Measurements from ENCODE around the gene CCR6. TPM values are rescaled to one million over a fixed set of nuclear protein-coding genes. Genes with fewer than 3 reads are reported as not detected.
"Not testable (repeated sequence)": the region's sequence is repeated elsewhere in the genome, so short reads cannot be mapped to it uniquely, and the experiment has no call there.

Gene CCR6
- polyA plus RNA-seq (2012; ENCODE audit: low read depth, missing spikeins): 2.6 TPM

DNA sequence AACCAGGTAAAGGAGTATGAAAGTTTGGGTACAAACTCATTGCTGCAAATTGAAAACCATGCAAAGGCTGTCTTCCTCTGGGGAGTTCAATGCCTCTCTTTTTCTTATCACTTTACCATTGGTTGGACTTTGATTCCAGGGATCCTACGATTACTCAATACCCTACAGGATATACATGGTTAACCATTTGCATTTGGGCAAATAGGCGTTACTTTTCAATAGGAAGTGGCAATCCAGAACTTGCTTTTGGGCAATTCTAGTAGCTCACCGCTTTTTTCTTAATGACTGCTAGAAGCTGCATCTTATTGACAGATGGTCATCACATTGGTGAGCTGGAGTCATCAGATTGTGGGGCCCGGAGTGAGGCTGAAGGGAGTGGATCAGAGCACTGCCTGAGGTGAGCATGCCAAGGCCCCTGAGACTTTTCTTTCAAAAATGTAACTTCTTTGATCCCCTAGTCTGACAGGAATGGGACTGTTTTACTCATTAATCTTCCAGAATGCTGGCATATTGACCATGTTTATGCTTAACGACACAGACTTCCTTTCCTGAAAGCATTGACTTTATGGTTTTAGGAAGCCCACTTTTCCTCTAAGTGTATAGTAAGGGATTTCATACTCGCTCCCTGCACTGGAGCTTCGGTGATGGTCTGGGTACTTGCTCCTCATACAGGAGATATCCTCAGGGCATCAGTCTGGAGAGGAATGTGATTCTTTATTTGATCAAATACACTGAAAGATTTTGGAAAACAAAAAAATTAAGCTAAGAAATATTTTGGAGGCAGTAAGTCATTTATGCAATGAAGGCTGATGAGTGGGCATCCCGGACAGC, at the start of gene CCR6:
Gene CCR6, plus strand, starts transcription at position 270 of the 831 bp plus-strand sequence. CDS start 13,039 bp downstream, outside the sequence.
- TF ChIP-seq POU2F2 (IDR thresholded peaks at IDR 0.05; ENCODE audit: low read depth, low read length) (no peak), POLR2AphosphoS5 (IDR thresholded peaks at IDR 0.05; ENCODE audit: low read depth, low read length) (no peak), TAF1 (IDR thresholded peaks at IDR 0.05; ENCODE audit: low read depth, low read length) (no peak), SPI1 (IDR thresholded peaks at IDR 0.05; ENCODE audit: low read depth, low read length) (no peak), PAX5 (IDR thresholded peaks at IDR 0.05; ENCODE audit: insufficient read depth, low read length, severe bottlenecking) (no peak), POLR2A (IDR thresholded peaks at IDR 0.05; ENCODE audit: low read depth, low read length) (no peak)
- DNase-seq (ENCODE audit: insufficient read length, low spot score) (no peak), FAIRE-seq (peak; percentile 20)

DNA sequence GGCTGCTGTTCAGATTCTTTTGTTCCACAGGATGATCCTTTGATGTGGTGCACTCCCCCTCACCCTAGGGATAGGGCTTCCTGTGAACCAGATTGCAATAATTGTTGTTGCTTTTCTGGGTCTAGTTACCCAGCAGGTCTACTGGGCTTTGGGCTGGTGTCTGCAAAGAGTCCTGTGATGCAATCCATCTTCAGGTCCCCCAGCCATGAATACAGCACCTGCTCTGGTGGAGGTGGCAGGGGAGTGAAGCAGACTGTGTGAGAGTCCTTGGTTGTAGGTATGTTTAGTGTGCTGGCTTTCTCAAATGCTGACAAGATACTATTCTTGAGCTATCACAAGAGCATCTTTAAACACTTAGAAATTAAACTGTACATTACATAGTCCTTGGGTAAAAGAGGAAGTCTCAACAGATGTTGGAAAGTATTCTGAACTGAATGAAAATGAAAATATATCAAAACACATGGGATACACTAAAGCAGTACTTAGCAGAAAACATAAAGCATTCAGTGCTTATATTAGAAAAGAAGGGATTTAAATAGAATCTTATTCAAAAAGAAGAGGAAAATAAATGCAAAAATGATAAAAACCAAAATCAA, 49.1 kb upstream of the CCR6 start:
- FAIRE-seq: peak; percentile 20
- TF ChIP-seq TAF1 (IDR thresholded peaks at IDR 0.05; ENCODE audit: low read depth, low read length) (no peak), POU2F2 (IDR thresholded peaks at IDR 0.05; ENCODE audit: low read depth, low read length) (no peak), POLR2A (IDR thresholded peaks at IDR 0.05; ENCODE audit: low read depth, low read length) (no peak), SPI1 (IDR thresholded peaks at IDR 0.05; ENCODE audit: low read depth, low read length) (peak; percentile 52)
- DNase-seq (ENCODE audit: insufficient read length, low spot score): no peak

DNA sequence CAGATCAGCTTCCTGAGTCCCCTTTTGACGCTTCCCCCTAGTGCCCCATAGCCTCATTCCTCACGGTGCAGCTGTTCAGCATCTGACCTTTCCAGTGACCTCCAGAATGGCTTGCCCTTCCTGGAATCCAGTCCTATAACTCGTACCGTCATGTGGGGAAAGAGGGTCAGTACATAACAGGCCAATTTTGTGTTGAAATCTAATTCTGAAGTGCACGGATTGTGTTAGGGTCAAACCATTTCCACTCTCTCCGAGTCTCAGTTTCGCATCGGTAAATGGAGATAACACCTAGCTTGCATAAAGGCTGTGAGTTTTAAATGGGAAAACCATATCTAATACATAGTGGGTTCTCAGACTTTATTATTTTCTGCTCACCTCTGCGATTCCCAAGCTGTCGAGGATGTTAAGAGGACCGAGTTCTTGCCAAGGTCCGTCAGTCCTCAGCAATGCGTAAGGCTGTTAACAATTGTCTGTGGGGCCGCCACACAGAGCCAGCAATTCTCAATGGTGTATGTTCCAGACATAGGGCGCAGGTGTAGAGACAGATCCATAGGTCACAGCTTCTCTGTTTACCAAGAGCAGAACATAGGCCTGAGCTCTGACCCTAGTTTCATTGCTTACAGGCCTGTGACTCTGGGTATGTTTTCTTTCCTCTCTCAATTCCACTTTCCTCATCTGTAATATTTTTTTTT, 45.5 kb upstream of the CCR6 start:
- DNase-seq (ENCODE audit: insufficient read length, low spot score) (no peak), FAIRE-seq (peak; percentile 75)
- TF ChIP-seq PAX5 (IDR thresholded peaks at IDR 0.05; ENCODE audit: insufficient read depth, low read length, severe bottlenecking) (no peak), SPI1 (IDR thresholded peaks at IDR 0.05; ENCODE audit: low read depth, low read length) (no peak), POU2F2 (IDR thresholded peaks at IDR 0.05; ENCODE audit: low read depth, low read length) (no peak), TAF1 (IDR thresholded peaks at IDR 0.05; ENCODE audit: low read depth, low read length) (no peak), POLR2A (IDR thresholded peaks at IDR 0.05; ENCODE audit: low read depth, low read length) (no peak), POLR2AphosphoS5 (IDR thresholded peaks at IDR 0.05; ENCODE audit: low read depth, low read length) (no peak)

DNA sequence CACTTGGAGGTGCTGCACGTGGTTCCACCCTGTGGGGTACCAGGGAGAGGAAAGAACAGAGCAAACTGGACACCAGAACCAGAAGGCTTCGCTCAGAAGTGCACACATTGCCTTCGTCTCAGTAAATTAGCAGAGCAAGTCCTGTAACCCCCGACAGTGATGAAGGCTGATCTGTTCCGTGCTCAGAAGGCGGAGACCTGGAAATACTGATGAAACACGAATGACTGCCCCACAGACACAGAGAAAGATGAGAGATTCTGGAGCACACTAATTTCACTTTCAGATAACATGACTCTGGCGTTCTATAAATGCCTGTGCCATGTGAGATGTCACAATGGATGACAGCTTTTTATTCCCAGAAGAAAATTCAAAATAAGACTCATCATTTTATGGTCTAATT, 44.2 kb upstream of the CCR6 start:
- FAIRE-seq (peak; percentile 85), DNase-seq (ENCODE audit: insufficient read length, low spot score) (no peak)
- TF ChIP-seq PAX5 (IDR thresholded peaks at IDR 0.05; ENCODE audit: insufficient read depth, low read length, severe bottlenecking): no peak
- no peak for TF ChIP-seq POU2F2 (IDR thresholded peaks at IDR 0.05; ENCODE audit: low read depth, low read length)

DNA sequence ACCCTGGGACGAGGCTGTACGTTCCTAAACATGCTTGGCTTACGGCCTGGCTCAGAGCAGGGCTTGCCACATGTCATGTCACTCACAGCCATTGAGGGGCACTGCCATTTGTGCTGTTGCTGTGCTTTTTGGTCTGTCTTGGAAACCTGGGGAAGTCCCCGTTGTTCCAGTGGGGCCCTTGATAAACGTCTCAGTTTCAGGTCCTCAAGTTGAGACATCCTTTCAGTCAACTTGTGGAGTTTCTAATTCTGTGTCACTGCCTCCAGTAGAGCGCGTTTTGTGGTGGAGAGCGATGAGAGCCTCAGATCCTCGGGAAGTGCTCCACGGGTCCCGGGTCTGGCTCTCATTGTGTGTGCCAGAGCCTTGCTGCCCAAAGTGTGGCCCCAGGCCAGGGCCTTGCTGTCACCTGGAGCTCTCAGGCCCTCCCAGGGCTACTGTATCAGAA, 43.0 kb upstream of the CCR6 start:
- DNase-seq (ENCODE audit: insufficient read length, low spot score): no peak

DNA sequence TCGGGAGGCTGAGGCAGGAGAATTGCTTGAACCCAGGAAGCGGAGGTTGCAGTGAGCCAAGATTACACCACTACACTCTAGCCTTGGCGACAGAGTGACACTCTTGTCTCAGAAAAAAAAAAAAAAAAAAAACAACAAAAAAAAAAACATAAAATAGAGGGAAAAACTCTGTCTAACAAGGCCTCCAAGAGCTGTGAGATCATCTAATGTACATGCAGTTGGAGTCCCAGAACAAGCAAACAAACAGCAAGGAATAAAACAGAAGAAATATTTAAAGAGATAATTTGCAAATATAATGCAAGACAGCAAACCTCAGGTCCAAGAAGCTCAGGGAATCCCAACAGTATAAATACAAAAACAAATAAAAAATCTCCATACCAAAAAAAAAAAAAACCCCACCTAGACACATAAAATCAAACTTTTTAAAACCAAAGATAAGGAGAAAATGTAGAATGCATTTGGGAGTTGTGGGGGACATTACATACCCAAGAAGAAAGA, 35.0 kb upstream of the CCR6 start:
- TF ChIP-seq PAX5 (IDR thresholded peaks at IDR 0.05; ENCODE audit: insufficient read depth, low read length, severe bottlenecking) (no peak), POLR2A (IDR thresholded peaks at IDR 0.05; ENCODE audit: low read depth, low read length) (no peak), TAF1 (IDR thresholded peaks at IDR 0.05; ENCODE audit: low read depth, low read length) (no peak), SPI1 (IDR thresholded peaks at IDR 0.05; ENCODE audit: low read depth, low read length) (no peak), POU2F2 (IDR thresholded peaks at IDR 0.05; ENCODE audit: low read depth, low read length) (no peak)
- no peak for FAIRE-seq
- DNase-seq (ENCODE audit: insufficient read length, low spot score): no peak

More for the DNA sequence above, 43.0 kb upstream of the CCR6 start:
- TF ChIP-seq POU2F2 (IDR thresholded peaks at IDR 0.05; ENCODE audit: low read depth, low read length): peak; percentile 57; the same call in 1 of the 2 replicates
- peak; percentile 50 for TF ChIP-seq PAX5 (IDR thresholded peaks at IDR 0.05; ENCODE audit: insufficient read depth, low read length, severe bottlenecking)
- 0 out of 2 replicates have a peak, but pooled peaks have one; percentile 16 for TF ChIP-seq TAF1 (IDR thresholded peaks at IDR 0.05; ENCODE audit: low read depth, low read length)
- TF ChIP-seq SPI1 (IDR thresholded peaks at IDR 0.05; ENCODE audit: low read depth, low read length): peak; percentile 81
- no peak for TF ChIP-seq POLR2A (IDR thresholded peaks at IDR 0.05; ENCODE audit: low read depth, low read length)
- TF ChIP-seq POLR2AphosphoS5 (IDR thresholded peaks at IDR 0.05; ENCODE audit: low read depth, low read length): no peak
- FAIRE-seq: peak; percentile 99

DNA sequence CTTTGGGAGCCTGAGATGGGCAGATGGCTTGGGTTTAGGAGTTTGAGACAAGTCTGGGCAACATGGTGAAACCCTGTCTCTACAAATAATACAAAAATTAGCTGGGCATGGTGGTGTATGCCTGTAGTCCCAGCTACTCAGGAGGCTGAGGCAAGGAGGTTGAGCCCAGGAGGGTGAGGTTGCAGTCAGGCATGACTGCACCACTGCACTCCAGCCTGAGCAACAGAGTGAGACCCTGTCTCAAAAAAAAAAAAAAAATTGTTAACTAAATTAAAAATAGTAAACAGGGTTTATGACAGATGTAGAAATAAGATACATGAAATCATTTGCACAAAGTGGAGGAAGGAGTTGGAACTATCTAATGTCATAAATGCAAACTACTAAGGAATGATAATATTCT, 34.2 kb upstream of the CCR6 start:
- FAIRE-seq: peak; percentile 40
- not testable (repeated sequence) for DNase-seq (ENCODE audit: insufficient read length, low spot score)
- peak; percentile 55 for TF ChIP-seq PAX5 (IDR thresholded peaks at IDR 0.05; ENCODE audit: insufficient read depth, low read length, severe bottlenecking)

DNA sequence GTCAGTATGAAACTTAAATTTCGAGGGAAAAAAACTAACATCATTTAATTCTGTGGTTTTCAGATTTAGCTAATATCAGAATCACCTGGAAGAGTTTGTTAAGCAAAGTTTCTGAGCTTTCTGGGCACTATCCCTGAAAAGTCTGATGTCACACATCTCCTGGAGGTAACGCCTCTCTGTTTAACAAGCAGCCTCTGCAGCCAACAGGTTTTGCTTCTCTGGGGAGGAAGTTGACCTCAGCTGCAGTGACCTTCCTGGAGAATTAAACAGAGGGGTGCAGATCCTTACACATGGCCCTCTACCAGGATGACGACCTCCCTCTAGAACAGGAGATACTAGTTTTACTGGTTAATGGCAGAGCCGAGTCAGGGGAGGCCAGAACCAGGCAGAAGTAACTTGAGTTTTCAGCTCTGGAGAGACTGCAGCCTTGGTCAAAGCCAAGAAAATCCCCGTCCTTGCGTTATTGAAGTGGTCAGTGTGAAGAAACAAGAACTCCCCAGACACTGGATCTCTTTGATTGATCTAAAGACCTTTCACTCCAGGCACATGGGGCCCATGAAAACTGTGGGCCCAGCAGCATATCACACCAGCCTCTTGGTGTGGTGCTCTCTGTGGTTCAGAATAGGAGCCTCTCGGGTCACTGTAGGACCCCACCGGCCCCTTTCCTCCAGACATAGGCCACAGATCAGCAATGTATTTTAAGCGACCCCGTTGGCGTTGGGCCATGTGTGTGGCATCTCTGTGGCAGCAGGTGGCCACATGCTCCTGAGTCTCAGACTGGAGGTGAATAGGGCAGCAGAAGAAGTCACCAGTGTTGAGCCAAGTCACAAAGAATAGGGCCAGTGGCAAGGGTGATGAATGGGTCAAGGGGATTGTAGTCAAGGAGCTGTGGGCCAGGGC, 33.4 kb upstream of the CCR6 start:
- FAIRE-seq: peak; percentile 77
- TF ChIP-seq SPI1 (IDR thresholded peaks at IDR 0.05; ENCODE audit: low read depth, low read length) (peak; percentile 52; the same call in 1 of the 2 replicates), POLR2AphosphoS5 (IDR thresholded peaks at IDR 0.05; ENCODE audit: low read depth, low read length) (no peak)
- DNase-seq (ENCODE audit: insufficient read length, low spot score): no peak

DNA sequence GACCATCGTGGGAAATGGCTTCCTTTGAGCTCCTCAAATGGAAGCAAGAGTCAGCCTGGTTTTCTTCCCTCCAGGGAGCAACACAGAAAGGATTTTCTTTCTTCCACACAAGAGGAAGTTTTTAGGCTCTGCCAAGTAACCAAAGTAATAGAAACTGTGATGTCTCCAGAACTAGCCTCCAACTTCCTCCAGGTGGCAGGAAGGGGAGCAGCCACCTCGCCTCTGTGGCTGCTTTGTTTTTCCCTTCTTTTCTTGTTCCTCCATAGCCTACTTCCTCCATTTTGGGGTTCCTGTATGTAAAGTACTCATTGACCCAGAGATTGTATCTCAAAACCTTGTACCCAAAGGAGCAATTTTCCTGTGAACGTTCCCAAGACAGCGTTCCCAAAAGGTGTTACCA, 32.7 kb upstream of the CCR6 start:
- TF ChIP-seq POLR2A (IDR thresholded peaks at IDR 0.05; ENCODE audit: low read depth, low read length): no peak
- no peak for TF ChIP-seq PAX5 (IDR thresholded peaks at IDR 0.05; ENCODE audit: insufficient read depth, low read length, severe bottlenecking)
- no peak for TF ChIP-seq POLR2AphosphoS5 (IDR thresholded peaks at IDR 0.05; ENCODE audit: low read depth, low read length)
- no peak for TF ChIP-seq POU2F2 (IDR thresholded peaks at IDR 0.05; ENCODE audit: low read depth, low read length)
- no peak for TF ChIP-seq SPI1 (IDR thresholded peaks at IDR 0.05; ENCODE audit: low read depth, low read length)
- no peak for TF ChIP-seq TAF1 (IDR thresholded peaks at IDR 0.05; ENCODE audit: low read depth, low read length)
- FAIRE-seq (peak; percentile 41), DNase-seq (ENCODE audit: insufficient read length, low spot score) (no peak)
